ENCODE measurements around the gene FHL3.

DNA sequence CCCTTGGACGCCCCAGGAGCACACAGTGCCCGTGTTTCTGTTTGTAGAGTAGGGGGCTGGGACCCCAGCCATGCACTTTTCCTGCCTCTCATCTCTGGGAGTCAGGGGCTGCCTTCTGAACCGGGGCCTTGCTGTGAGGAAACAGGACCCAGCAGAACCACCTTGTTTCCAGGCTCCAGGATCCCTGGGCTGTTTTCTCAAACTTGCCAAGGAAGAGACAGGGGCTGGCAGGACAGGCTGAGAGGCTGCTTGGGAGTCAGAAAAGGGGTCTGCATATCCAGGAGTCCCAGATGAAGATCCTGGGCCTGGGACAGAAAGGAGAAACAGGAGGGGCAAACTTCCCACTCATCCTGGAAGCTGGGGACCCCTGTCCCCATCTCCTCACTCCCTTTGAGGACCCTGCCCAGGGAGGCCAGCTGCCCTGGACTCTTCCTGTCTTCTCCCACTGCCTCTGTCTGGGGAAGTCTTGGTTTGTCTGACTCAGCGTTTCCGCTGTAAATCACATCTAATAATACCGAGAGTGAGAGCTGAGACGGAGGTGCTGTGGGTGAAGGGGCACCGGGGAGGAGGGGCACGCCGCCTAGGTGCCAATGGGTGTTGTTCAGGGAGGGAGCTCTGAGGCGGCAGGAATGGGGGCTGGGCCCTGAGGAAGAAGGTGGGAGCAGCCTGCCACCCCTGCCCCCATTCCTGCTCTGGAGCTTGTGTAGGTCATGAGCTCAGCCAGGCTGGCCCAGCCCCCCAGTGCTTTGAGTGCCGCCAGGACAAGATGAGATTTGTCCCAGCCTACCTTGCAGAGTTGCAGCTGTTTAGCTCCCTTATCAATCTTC lies 24.6 kb upstream of the FHL3 start:
- TF ChIP-seq, protein P1, sequence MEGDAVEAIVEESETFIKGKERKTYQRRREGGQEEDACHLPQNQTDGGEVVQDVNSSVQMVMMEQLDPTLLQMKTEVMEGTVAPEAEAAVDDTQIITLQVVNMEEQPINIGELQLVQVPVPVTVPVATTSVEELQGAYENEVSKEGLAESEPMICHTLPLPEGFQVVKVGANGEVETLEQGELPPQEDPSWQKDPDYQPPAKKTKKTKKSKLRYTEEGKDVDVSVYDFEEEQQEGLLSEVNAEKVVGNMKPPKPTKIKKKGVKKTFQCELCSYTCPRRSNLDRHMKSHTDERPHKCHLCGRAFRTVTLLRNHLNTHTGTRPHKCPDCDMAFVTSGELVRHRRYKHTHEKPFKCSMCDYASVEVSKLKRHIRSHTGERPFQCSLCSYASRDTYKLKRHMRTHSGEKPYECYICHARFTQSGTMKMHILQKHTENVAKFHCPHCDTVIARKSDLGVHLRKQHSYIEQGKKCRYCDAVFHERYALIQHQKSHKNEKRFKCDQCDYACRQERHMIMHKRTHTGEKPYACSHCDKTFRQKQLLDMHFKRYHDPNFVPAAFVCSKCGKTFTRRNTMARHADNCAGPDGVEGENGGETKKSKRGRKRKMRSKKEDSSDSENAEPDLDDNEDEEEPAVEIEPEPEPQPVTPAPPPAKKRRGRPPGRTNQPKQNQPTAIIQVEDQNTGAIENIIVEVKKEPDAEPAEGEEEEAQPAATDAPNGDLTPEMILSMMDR (IDR thresholded peaks at IDR 0.05), result no peak
- TF ChIP-seq EZH2 (IDR thresholded peaks at IDR 0.05; ENCODE audit: borderline replicate concordance, insufficient read depth, low read depth, low read length, poor library complexity, severe bottlenecking), result no peak
